ENCODE measurements around the gene DDX3X. TPM values are rescaled to one million over a fixed set of nuclear protein-coding genes. Genes with fewer than 3 reads are reported as not detected.

The DDX3X gene
- total and polyA plus RNA-seq, 9 of the 15 experiments (the other 6 are each of a cell fraction or from before 2014, with no cell fraction given) = 51.3 to 232 (median 138) TPM

- TF ChIP-seq SRSF3 (IDR thresholded peaks at IDR 0.05; ENCODE audit: insufficient read depth, low read length) (no peak), MYBL2 (IDR thresholded peaks at IDR 0.05; ENCODE audit: low read depth) (no peak), MYBL2 (CRISPR knock-in tag; IDR thresholded peaks at IDR 0.05; ENCODE audit: borderline replicate concordance) (no peak), SMC3 (conservative IDR thresholded peaks at IDR 0.05; ENCODE audit: insufficient read depth, low read depth, low read length) (no peak), ZNF324 (CRISPR knock-in tag; IDR thresholded peaks at IDR 0.05) (no peak), ZNF639 (CRISPR knock-in tag; conservative IDR thresholded peaks at IDR 0.05 in 1 of 2, IDR thresholded peaks at IDR 0.05 in 1 of 2) (peak in 1 of 2 experiments; percentile 39; a peak in 1 of 4 replicates), FIP1L1 (IDR thresholded peaks at IDR 0.05; ENCODE audit: low read depth, low read length, poor library complexity, severe bottlenecking) (peak; percentile 28), TARDBP (IDR thresholded peaks at IDR 0.05) (no peak), BACH1 (tag; IDR thresholded peaks at IDR 0.05) (no peak), CEBPZ (IDR thresholded peaks at IDR 0.05; ENCODE audit: borderline replicate concordance, low read depth, low read length) (no peak), STAG1 (CRISPR knock-in tag; IDR thresholded peaks at IDR 0.05; ENCODE audit: borderline replicate concordance) (no peak), KDM1A (IDR thresholded peaks at IDR 0.05) (peak in 1 of 2 experiments; percentile 71; a peak in 2 of 4 replicates), HNRNPH1 (optimal IDR thresholded peaks at IDR 0.05; ENCODE audit: low read depth, low read length) (no peak), NEUROD1 (IDR thresholded peaks at IDR 0.05; ENCODE audit: borderline replicate concordance, low read depth, low read length, partially characterized antibody) (peak; percentile 13), ZSCAN32 (CRISPR knock-in tag; IDR thresholded peaks at IDR 0.05) (no peak)
- TF ChIP-seq, protein P1, sequence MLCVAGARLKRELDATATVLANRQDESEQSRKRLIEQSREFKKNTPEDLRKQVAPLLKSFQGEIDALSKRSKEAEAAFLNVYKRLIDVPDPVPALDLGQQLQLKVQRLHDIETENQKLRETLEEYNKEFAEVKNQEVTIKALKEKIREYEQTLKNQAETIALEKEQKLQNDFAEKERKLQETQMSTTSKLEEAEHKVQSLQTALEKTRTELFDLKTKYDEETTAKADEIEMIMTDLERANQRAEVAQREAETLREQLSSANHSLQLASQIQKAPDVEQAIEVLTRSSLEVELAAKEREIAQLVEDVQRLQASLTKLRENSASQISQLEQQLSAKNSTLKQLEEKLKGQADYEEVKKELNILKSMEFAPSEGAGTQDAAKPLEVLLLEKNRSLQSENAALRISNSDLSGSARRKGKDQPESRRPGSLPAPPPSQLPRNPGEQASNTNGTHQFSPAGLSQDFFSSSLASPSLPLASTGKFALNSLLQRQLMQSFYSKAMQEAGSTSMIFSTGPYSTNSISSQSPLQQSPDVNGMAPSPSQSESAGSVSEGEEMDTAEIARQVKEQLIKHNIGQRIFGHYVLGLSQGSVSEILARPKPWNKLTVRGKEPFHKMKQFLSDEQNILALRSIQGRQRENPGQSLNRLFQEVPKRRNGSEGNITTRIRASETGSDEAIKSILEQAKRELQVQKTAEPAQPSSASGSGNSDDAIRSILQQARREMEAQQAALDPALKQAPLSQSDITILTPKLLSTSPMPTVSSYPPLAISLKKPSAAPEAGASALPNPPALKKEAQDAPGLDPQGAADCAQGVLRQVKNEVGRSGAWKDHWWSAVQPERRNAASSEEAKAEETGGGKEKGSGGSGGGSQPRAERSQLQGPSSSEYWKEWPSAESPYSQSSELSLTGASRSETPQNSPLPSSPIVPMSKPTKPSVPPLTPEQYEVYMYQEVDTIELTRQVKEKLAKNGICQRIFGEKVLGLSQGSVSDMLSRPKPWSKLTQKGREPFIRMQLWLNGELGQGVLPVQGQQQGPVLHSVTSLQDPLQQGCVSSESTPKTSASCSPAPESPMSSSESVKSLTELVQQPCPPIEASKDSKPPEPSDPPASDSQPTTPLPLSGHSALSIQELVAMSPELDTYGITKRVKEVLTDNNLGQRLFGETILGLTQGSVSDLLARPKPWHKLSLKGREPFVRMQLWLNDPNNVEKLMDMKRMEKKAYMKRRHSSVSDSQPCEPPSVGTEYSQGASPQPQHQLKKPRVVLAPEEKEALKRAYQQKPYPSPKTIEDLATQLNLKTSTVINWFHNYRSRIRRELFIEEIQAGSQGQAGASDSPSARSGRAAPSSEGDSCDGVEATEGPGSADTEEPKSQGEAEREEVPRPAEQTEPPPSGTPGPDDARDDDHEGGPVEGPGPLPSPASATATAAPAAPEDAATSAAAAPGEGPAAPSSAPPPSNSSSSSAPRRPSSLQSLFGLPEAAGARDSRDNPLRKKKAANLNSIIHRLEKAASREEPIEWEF (CRISPR knock-in tag; IDR thresholded peaks at IDR 0.05) = no peak
Measured at GRCh38 chrX:41333003-41333743, 789 bp upstream of the DDX3X start (continued).
